Superior temporal gyrus (tissue), 1 donor: Measurements from ENCODE around the gene HOXD3.

Experiments used
- DNase-seq: peaks from one replicate; pipeline ENCODE4 v3.0.0-alpha.2; 2016; ENCODE audit errors: extremely low spot score

HOXD3 gene

DNA sequence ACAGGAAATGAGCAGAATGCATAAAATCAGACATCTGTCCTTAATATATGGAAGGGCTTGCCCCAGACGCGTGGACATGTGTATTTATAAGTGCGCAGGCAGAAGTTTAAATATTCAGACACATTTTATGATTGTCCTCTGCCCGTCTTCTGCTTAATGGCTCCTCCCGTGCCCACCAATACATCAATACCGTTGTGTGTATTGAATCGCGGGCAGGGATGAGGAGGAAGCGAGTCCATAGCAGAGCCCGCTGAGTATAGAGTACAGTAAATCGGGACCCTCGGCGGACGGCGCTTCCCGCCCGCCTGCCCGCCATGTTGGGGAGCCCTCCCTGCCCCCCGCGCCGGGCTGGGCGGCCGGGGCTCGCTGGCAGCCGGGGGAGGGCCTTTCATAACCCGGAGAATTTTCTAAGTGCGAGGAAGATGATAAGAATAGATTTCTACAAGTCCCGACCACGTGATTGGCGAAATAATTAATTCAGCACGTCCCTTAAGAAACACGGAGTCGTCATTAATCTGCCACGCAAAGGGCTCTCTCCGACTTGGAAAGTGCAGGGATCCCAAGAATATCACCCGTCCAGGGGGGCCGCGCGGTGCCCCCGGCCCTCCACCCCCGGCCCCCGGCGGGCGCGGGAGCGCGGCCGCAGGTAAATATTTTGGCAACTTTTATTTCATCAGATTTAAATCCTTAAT lies at the start of gene HOXD3:
Gene HOXD3 (plus strand): TSS at position 501 of the 692 bp plus-strand sequence. CDS start 11,808 bp downstream, outside the sequence.
- no peak for DNase-seq

DNA sequence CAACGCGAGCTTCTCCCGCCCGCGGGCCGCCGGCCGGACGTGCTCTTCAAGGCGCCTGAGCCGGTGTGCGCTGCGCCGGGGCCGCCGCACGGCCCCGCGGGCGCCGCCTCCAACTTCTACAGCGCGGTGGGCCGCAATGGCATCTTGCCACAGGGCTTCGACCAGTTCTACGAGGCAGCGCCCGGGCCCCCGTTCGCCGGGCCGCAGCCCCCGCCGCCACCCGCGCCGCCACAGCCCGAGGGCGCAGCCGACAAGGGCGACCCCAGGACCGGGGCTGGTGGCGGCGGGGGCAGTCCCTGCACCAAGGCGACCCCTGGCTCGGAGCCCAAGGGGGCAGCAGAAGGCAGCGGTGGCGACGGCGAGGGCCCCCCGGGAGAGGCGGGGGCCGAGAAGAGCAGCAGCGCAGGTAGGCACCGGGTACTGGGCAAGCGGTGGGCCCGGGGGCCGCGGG lies 49.4 kb upstream of the HOXD3 start:
- no peak for DNase-seq

DNA sequence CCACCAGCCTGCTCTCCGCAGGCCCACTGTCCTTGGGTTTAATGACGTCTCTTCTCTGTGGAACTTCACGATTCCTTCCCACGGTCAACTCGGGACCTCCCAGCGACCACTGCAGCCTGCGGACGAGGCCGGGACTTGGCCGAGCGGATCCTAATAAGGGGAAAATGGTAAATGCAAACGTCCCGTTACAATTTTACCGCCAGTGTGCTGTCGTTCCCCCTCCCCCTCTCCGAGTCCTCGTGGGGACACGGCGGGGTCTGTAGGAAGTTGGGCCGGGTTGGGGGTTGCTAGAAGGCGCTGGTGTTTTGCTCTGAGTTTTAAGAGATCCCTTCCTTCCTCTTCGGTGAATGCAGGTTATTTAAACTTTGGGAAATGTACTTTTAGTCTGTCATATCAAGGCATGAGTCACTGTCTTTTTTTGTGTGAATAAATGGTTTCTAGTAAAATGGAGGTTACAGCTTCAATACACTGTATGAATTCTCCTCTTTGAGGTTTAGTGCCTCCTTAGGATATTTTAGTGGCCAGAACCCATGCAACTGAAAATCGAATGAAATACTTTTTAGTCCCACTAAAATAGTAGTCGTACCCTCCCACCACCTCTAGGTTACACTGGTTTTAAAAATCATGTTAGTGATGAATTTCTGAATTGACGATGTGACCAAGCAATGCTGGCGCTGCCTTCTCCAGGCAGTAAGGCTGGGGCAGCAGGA lies 47.8 kb upstream of the HOXD3 start:
- DNase-seq: no peak

DNA sequence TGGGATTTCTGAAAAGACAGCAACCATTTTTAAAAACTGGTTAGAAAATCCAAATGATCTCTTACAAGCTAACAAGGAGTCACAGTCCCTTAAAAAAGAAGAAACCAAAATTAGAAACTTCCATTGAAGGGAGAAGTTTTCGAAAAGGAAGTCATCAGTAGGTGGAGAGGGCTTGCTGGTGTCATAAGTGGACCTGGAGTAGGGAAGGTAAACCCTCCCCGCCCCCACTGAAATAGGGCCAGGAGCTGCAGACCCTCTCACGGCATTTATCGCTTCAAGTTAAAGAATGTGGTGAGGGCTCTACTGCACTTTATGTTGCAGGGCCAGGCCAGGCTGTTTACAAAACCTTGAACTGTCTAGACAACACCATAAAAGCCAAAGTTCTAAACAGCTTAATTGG lies 47.2 kb upstream of the HOXD3 start:
- DNase-seq: no peak

DNA sequence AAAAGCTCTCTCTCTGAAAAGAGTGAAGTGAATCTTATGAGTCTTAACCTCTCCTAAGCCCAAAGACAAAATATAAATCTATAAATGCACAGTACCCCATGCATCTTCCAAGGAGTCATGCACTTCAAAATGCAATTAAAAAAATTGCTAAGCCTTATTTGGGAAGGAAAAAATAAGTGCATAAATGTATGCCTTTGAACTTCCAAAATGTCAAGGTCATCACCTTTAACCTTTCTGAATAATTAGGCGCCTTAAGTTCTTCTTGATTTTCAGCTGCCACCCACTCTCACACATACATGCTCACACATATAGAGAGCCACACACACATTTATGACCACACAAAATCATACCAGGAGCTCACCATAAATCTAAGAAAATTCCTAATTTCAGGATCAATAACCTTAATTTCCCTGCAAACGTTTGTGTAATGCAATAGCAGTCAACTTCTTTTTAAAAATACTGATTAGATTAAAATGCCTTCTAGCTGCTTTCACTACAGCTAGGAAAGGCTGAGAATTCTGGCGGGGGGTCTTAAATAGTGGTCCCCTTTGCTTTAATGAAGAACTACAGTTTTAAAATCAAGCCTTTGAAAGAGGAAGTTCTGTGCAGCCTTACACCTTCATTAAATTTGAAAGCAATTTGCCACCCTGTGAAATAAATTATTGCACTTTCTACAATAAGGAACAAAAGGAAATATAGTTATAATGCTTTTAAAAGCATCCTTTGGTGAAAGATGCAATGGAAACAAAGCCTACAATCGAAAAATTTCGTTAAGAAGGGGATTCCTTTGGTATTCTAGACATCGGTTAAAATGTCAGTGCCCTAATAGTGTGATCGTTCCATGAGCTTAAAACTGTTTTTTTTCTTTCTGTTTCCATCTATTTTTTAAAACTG lies 46.4 kb upstream of the HOXD3 start:
- no peak for DNase-seq

DNA sequence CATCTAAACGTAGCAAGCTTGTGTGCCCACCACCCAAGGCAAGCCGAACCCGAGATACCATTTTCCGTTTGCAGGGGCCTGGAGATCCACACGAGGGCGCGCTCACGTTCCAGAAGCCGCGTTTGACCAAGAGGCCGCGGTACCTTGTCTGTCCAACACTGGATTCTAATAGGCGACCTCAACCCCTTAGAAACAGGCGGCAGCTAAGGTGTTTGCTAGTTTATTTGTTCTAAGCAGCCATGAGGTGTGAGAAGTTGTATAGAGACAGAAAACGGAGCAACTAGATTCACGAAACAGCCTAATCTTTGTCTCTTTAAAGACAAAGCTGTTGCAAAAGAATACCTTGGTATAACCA lies 45.8 kb upstream of the HOXD3 start:
- no peak for DNase-seq

DNA sequence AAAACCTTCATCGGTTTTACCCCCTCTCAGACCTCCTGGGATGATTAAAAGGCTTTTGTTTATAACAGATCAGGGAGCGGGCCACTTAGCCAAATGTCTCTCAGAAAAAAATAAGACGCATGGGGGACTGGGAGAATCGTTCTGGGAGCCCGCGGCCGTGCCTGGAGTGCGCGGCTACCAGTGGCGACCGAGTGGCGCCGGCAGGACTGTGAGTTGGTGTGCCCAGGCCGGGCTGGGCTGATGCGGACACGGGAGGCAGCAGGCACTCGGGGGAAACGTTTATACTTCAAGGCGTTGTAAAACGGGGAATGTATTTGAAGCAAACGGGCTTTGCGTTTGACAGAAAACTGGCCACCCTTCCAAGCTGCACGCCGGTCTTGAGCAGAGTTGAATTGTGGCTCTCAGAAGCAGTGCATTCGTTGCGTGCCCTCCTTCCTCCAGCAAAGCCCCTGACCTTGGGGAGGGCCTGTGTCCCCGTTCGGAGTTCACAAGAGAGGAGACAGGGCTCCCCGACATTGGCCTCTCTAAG lies 45.2 kb upstream of the HOXD3 start:
- no peak for DNase-seq

DNA sequence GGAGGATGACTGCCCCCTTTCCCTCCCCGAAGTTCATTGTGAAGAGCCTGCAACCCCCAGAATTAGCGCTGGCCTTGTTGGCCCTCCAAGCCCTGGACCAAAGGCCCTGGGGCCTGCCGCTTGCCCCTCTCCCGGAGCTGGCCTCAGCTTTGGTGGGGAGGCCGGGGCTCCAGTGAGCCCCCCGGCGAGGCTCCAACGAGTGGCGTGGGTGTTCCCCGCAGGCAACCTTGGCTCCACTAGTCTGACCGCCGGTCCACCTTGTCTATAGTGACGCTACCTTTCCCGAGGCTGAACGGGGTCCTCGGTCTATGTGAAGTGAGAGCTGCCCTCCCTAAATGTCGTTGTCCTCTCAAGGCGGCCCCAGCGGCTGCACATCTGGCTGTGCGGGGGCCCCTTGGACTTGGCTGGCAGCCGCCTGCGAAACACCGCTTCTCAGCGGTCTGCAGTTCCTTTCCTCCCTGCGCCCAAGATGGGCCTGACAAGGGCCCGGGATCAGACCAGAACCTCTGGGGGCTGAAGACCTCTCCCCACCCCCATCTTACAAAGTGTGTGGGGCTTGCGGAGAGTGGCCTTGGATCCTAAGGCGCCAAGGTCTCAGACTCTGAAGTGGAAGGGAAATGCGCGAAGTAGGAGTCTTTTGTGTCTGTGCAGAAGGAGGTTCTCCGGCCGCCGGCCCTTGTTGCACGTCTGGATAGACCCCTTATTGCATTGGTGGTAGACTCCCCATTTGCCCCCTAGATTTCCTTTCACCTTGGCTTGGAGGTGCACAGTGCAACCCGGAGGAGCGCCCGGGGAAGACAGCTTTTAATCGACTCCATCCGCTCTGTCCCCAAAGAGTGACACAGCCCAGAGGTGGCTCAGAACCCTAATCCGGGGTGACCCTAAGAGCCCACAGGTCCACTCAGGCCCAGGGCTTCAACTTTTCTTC lies 44.5 kb upstream of the HOXD3 start:
- no peak for DNase-seq

DNA sequence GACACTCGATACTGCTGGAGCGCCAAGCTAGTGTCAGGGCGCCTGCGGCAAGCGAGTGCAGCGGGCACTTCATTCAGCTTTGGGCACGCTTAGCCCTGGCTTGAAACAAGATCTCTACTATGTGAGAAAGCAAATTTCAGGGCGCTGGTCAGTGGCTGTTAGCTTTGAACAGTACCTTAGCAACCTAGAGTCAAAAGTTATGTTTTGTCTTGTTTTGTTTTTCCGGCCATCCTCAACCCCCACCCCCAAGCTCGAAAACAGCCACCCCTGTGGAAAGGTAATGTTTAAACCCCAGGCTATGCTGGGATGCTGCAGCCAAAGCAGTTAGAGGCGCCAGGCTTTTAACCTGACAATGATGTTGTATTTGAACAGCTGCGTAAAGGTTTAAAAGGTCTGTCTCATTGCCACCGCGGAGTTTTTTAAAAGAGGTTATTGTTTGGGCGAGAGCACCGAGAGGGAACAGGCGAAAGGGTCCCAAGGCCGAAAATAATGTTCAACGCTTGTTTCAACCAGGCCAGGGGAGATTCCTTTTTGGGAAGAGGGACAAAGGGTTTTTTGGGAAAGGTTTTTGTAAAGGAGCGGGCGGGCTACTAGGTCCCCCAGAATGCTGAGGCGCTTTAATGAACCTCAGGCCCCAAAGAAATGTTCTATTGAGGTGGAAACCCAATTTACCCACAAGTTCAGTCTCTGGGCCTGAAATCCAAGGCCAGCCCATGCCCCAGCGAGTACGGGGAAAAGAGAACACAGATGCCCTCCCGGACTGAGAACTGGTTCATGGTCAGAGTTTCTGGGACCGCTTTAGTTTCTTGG lies 42.8 kb upstream of the HOXD3 start:
- DNase-seq: no peak

DNA sequence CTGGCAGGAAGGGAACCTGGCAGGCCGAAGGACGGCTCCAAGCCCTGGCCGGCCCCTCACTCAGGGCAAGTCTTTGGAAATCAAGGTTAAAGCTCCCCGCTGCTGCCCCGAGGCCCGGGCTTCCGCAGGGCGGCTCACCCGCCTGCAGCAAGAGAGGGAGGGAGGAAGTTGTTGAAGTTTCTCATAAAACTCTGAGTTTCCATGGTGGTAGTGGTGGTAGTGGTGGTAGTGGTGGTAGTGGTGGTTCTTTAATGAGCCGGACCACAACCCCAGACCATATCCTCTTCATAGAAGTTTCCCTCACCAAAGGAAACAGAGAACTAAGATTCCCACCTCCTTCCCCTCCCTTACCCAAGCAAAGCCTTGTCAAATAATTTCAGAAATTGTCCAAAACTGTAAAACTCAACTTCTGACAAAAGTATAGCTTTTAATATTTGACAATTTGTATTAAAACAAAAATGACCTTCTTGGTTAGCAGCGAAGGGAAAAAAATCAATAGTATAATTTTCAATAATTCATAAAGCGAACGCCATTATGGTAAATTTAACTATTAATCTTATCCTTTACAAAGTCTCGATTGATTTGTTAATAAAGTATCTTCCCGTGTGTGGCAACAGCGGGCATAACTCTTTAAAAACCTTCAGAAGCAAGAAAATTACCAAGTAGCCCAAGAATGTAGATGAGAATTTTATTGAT lies 42.0 kb upstream of the HOXD3 start:
- DNase-seq: no peak

DNA sequence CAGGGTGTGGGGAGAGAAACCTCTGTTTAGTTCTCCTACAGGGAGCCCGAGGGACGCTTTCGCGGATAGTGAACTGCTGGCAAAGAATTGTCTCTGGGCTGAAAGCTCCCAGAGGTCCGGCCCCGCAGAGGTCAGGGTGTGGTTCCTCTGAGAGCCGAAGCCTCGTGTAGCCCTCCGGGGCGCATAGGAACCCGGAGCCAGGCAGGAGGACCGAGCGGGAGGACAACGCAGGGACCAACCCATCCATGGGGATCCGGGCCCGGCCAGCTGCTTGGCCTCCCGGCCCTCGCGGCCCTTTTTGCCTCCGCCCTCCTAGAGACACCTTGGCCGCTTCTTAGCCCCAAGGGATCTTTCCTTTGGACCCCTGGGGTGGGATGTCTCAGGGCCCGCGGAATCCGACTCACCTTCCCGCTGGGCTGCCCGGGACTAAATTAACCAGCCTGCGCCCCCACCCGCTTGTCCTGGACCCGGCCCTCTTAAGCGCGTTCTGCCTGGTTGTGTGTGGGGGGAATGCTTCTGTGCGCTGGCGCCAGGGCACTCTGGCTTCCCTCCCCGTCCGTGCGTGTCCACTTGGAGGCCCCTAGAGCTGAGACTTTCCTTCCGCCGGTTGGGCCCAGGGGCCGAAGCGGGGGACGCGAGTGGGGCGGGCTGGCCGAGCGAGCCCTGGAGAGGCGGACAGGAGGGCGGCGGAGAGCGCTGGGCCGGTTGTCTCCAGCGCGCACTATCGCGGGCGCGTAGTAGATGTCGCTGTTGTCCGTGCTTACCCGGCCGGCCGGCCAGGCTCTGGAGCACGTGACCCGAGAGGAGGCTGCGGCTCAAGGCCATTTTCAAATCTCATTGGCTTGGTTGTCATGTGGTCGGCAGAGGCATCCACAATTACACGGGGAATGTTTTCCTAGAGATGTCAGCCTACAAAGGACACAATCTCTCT lies 41.0 kb upstream of the HOXD3 start, which contains the start of gene HOXD10:
Gene HOXD10 (plus strand): TSS at position 896 of the 931 bp plus-strand sequence. CDS start 56 bp downstream, outside the sequence.
- no peak for DNase-seq

DNA sequence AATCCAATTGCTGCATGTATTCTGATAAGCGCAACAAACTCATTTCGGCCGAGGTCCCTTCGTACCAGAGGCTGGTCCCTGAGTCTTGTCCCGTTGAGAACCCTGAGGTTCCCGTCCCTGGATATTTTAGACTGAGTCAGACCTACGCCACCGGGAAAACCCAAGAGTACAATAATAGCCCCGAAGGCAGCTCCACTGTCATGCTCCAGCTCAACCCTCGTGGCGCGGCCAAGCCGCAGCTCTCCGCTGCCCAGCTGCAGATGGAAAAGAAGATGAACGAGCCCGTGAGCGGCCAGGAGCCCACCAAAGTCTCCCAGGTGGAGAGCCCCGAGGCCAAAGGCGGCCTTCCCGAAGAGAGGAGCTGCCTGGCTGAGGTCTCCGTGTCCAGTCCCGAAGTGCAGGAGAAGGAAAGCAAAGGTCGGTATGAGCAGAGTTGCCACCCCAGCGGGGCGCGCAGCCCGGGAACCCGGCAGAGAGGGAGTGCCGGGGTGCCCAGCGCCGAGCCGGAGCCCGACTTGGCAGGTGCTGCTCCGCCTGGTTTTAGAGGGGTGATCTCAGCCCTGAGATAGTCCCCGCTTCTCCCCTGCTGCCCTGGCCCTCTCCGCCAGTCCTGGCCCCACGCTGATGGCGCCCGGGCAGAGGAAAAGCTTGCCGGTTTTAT lies 39.8 kb upstream of the HOXD3 start:
- DNase-seq: no peak

DNA sequence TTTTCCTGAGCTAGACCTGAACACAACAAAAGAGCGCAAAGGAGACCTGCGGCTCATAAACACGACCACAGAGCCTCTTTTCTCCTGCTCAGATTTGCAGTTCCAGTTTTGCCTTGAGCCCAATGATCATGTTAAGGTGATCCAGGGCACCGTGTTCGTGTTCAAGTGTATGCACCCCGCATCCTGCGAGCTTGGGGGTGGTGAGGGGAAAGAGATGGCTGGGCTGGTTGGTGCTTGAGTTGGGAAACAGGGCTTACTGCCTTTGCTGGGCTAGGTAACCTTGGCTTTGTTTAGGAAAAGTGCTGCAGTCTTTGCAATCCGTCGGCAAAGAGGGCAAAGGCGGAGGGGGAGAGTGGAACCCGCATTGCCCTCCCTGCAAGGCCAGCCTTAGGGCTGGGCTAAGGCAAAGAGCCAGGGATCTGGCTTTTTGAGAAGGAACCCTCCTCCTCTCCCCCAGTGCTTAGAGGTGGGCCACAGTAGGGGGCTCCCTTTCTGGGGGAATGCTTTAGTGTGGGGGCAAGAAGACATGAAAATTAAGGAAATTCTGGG lies 39.2 kb upstream of the HOXD3 start:
- no peak for DNase-seq

DNA sequence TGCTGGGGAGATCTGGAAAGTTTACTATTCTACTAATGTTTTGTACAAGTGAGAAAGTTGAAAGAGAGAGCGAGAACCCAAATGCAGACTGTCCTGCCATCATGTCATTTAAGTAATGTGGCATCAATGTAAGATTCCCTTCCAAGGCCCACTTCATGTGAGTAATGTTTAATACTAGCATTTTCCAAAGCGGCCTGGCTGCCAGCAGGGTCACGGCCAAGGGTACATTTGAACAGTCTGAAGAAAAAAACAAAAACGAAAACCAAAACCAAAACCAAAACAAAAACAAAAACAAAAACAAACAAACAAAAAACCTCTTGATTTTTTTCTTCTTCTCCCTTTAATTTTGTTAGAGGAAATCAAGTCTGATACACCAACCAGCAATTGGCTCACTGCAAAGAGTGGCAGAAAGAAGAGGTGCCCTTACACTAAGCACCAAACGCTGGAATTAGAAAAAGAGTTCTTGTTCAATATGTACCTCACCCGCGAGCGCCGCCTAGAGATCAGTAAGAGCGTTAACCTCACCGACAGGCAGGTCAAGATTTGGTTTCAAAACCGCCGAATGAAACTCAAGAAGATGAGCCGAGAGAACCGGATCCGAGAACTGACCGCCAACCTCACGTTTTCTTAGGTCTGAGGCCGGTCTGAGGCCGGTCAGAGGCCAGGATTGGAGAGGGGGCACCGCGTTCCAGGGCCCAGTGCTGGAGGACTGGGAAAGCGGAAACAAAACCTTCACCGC lies 38.3 kb upstream of the HOXD3 start:
- no peak for DNase-seq

DNA sequence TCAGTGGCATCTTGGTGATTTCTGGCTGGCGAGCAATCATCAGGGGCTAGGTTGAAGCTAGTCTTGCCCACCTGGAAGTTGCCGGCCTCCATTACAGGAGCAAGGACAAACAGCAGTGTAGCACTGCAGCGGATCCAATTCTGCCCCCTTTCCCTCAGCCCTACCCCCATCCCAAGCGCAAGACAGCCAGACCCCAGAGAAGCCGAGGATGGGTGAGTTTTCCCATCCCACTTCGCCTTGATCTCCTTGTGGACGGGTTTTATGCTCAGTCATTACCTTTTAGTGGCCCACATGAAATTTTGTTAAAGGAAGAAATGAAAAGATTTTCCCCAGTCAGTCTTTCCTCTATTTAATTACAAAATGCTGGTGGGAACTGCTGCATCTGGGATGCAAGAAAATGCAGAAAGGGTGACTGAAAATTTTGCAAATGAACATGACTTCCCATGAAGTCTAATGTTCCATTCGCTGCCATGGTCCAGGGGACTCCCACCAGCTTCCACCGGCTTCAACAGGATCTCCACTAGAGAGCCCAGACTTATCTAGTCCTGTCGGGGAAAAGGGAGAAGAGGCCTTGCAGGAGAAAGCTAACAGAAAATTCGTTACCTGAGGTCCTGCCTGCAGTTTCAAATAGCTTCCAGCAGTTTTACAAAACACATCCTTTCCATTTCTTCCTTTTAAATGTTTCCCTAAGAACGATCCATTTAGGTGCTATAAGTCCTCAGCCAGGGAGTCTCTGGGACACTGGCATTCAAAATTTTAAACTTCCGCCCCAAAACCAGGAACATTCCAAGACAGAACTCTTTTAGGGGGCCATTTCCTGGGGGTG lies 36.5 kb upstream of the HOXD3 start:
- no peak for DNase-seq
